ENCODE data around the gene PYY. TPM values are rescaled to one million over a fixed set of nuclear protein-coding genes. Genes with fewer than 3 reads are reported as not detected.

Gene PYY
- total and polyA plus RNA-seq, 4 donors, result 0.20 to 1.1 TPM; not detected in 2

DNA sequence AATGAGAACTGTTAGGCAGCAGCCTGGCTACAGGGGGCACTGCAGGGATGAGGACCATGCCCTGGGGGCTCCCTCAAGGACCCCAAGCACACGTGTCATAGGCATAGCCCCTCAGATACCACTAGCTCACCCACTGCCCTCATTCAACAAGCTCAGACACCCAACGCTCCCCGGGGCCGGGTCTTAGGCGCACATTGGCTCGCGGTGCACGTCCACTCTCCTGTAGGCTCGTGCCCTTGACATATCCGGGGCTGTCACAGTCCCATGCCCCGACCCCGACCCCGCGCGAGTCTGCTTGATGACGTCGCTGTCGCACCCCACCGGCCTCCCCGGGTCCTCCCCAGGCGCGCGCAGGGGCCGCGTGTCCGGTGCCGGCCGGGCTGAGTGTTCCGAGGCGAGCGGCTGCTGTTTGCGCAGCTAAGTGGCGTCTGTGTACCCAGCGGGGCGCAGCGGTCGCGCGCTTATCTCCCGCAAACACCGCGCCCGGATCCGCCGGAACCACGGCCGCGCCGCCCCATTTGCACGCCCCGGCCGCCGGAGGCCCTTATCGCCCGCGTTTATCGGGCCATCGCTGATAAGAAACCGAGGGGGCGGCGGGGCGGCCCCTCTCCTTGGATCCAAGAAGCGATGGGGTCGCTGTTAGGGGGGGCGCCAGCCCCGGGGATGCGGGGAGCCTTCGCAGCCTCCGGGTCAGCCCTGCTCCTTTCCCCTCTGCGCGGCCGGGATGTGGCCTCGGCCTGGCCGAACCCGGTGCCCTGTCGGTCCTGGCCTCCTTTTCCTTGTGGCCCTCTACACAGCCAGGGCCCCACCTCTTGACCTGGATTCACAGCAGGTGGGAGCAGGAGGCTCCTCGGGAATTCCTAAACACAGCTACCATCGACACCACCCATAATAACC, 30.0 kb upstream of the PYY start:
- H3K4me1 ChIP-seq (ENCODE audit: control insufficient read depth in 1 of 2, insufficient read depth in 2 of 2, low read length in 2 of 2), result no peaks in the 10 kb centered on the region
- H3K9me3 ChIP-seq (ENCODE audit: control insufficient read depth, low read length), result no peaks in the 10 kb centered on the region
- intact Hi-C loops (cut with DNase I), result no loop called here
- no peak overlapping the region for H3K27ac ChIP-seq (ENCODE audit: low read depth in 1 of 2, low read length in 2 of 2)
- 2 to 3% methylated on average over 68 to 78 of the region's 78 CpGs for WGBS, 2 donors
- DNase-seq (peak in 1 of 2 donors; percentile 78), ATAC-seq (ENCODE audit: low FRiP score) (peak; percentile 56)
- peak overlapping the region in 1 of 2 donors; percentile 30 for H3K4me3 ChIP-seq (ENCODE audit: low read length in 2 of 2)
- H3K27me3 ChIP-seq (ENCODE audit: control insufficient read depth in 1 of 2, insufficient read depth in 2 of 2, low read length in 1 of 2), result no peaks in the 10 kb centered on the region
- no peaks in the 10 kb centered on the region for H3K36me3 ChIP-seq (ENCODE audit: control insufficient read depth in 1 of 2, insufficient read depth in 2 of 2, low read length in 1 of 2)

DNA sequence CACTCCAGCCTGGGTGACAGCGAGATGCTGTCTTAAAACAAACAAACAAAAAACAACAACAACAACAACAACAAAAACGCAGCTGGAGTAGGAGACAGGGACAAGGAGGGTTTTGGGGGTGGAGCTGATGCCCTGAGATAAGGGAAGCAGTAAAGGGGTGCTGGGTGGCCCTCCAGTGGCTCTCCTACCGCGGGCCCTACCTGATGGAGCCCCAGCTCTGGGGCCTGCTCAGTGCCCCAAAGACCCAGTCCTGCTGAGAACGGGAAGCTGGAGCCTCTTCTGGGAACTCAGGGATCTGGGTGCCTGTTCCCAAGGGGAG, 29.4 kb upstream of the PYY start:
- Histone ChIP-seq H3K36me3 (ENCODE audit: control insufficient read depth in 1 of 2, insufficient read depth in 2 of 2, low read length in 1 of 2) (no peaks in the 10 kb centered on the region), H3K27ac (ENCODE audit: low read depth in 1 of 2, low read length in 2 of 2) (no peak overlapping the region), H3K27me3 (ENCODE audit: control insufficient read depth in 1 of 2, insufficient read depth in 2 of 2, low read length in 1 of 2) (no peaks in the 10 kb centered on the region), H3K9me3 (ENCODE audit: control insufficient read depth, low read length) (no peaks in the 10 kb centered on the region), H3K4me1 (ENCODE audit: control insufficient read depth in 1 of 2, insufficient read depth in 2 of 2, low read length in 2 of 2) (no peaks in the 10 kb centered on the region), H3K4me3 (ENCODE audit: low read length in 2 of 2) (no peak overlapping the region)
- ATAC-seq (ENCODE audit: low FRiP score) (peak; percentile 22), DNase-seq (no peak)
- WGBS, 2 donors, result 20 to 26% methylated on average over 5 of the region's 5 CpGs
- intact Hi-C loops (cut with DNase I), result no loop called here

DNA sequence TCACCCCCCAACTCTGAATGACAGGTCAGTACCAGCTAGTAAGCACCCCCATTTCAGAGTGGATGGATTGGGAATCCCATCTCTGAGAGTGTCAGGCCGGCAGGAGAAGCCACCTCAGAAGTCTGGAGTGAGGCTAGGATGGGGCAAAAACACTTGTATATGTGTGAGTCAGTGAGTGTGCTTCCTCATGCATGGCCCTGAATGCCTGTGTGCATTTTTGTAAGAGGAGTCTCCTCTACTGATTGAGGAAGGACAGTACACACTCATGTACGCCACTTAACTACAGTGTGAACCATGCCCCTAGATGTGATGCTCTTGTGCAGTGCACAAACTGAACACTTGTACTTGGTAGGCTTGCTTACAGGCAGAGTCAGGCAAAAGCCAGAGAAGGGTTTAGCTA, 28.4 kb upstream of the PYY start:
- no peak for DNase-seq
- Histone ChIP-seq H3K27ac (ENCODE audit: low read depth in 1 of 2, low read length in 2 of 2) (no peak overlapping the region), H3K36me3 (ENCODE audit: control insufficient read depth in 1 of 2, insufficient read depth in 2 of 2, low read length in 1 of 2) (no peaks in the 10 kb centered on the region), H3K9me3 (ENCODE audit: control insufficient read depth, low read length) (no peaks in the 10 kb centered on the region), H3K4me1 (ENCODE audit: control insufficient read depth in 1 of 2, insufficient read depth in 2 of 2, low read length in 2 of 2) (no peaks in the 10 kb centered on the region), H3K4me3 (ENCODE audit: low read length in 2 of 2) (no peak overlapping the region), H3K27me3 (ENCODE audit: control insufficient read depth in 1 of 2, insufficient read depth in 2 of 2, low read length in 1 of 2) (no peaks in the 10 kb centered on the region)
- ATAC-seq (ENCODE audit: low FRiP score), result no peak
- WGBS, 2 donors, result 85 to 87% methylated on average over 2 of the region's 2 CpGs
- intact Hi-C loops (cut with DNase I), result no loop called here

DNA sequence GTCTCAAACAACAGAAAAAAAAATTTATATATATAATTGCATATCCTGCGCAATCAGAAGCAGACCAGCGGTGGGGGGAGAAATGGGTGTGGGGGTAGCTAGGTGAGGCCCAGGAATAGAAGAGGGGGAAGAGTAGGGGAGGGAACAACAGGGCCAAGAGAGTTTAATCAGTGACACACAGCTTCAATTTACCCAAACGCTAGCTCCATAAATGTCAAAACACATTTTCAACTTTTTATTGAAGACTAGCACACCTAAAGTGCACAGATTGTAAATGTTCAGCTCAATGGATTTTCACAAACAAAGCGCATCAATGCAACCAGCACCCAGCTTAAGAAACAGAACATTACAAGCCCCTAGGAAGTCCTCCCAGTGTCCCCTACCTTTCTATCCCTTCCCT, 25.9 kb upstream of the PYY start:
- DNase-seq (no peak), ATAC-seq (ENCODE audit: low FRiP score) (no peak)
- no peaks in the 10 kb centered on the region for H3K9me3 ChIP-seq (ENCODE audit: control insufficient read depth, low read length)
- no peaks in the 10 kb centered on the region for H3K27me3 ChIP-seq (ENCODE audit: control insufficient read depth in 1 of 2, insufficient read depth in 2 of 2, low read length in 1 of 2)
- 85 to 89% methylated on average over 4 of the region's 4 CpGs for WGBS, 2 donors
- no peaks in the 10 kb centered on the region for H3K4me1 ChIP-seq (ENCODE audit: control insufficient read depth in 1 of 2, insufficient read depth in 2 of 2, low read length in 2 of 2)
- H3K4me3 ChIP-seq (ENCODE audit: low read length in 2 of 2), result no peak overlapping the region
- H3K36me3 ChIP-seq (ENCODE audit: control insufficient read depth in 1 of 2, insufficient read depth in 2 of 2, low read length in 1 of 2), result no peaks in the 10 kb centered on the region
- H3K27ac ChIP-seq (ENCODE audit: low read depth in 1 of 2, low read length in 2 of 2), result no peak overlapping the region
- intact Hi-C loops (cut with DNase I), result no loop called here

DNA sequence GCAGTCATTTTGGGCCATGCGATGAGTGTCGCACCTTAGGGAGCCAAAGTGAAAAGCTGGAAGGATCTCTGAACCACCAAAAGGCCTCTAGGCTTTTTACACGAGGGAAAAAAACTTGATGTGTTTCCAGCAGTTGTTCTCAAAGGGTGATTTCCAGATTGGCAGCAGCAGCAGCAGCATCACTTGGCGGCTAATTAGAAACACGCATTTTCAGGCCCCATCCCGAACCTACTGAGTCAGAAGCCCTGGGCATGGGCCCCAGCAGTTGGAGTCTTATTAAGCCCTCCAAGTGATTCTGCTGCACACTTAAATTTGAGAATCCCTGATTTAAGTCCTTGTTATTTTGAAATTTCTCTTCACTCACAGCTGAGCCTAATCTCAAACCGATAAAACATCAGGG, 25.3 kb upstream of the PYY start:
- H3K27ac ChIP-seq (ENCODE audit: low read depth in 1 of 2, low read length in 2 of 2), result no peak overlapping the region
- H3K9me3 ChIP-seq (ENCODE audit: control insufficient read depth, low read length), result no peaks in the 10 kb centered on the region
- H3K4me3 ChIP-seq (ENCODE audit: low read length in 2 of 2), result no peak overlapping the region
- ATAC-seq (ENCODE audit: low FRiP score), result no peak
- intact Hi-C loops (cut with DNase I), result no loop called here
- no peaks in the 10 kb centered on the region for H3K4me1 ChIP-seq (ENCODE audit: control insufficient read depth in 1 of 2, insufficient read depth in 2 of 2, low read length in 2 of 2)
- DNase-seq, result no peak
- H3K27me3 ChIP-seq (ENCODE audit: control insufficient read depth in 1 of 2, insufficient read depth in 2 of 2, low read length in 1 of 2), result no peaks in the 10 kb centered on the region
- no peaks in the 10 kb centered on the region for H3K36me3 ChIP-seq (ENCODE audit: control insufficient read depth in 1 of 2, insufficient read depth in 2 of 2, low read length in 1 of 2)
- WGBS, 2 donors, result 75 to 77% methylated on average over 7 of the region's 7 CpGs

DNA sequence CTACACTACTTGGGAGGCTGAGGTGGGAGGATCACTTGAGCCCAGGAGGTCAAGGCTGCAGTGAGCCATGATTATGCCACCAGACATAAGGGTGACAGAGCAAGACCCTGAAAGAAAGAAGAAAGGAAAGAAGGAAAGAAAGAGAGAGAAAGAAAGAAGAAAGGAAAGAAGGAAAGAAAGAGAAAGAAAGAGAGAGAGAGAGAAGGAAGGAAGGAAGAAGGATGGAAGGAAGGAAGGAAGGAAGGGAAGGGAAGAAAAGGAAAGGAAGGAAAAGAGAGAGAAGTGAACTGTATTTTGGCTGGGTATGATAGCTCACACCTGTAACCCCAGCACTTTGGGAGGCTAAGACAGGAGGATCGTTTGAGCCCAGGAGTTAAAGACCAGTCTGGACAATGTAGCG, 24.3 kb upstream of the PYY start:
- no peaks in the 10 kb centered on the region for H3K27me3 ChIP-seq (ENCODE audit: control insufficient read depth in 1 of 2, insufficient read depth in 2 of 2, low read length in 1 of 2)
- H3K4me1 ChIP-seq (ENCODE audit: control insufficient read depth in 1 of 2, insufficient read depth in 2 of 2, low read length in 2 of 2), result no peaks in the 10 kb centered on the region
- DNase-seq (no peak), ATAC-seq (ENCODE audit: low FRiP score) (no peak)
- H3K9me3 ChIP-seq (ENCODE audit: control insufficient read depth, low read length), result no peaks in the 10 kb centered on the region
- no peaks in the 10 kb centered on the region for H3K36me3 ChIP-seq (ENCODE audit: control insufficient read depth in 1 of 2, insufficient read depth in 2 of 2, low read length in 1 of 2)
- H3K4me3 ChIP-seq (ENCODE audit: low read length in 2 of 2), result no peak overlapping the region
- no peak overlapping the region for H3K27ac ChIP-seq (ENCODE audit: low read depth in 1 of 2, low read length in 2 of 2)
- intact Hi-C loops (cut with DNase I), result no loop called here
- 73 to 75% methylated on average over 2 of the region's 2 CpGs for WGBS, 2 donors

DNA sequence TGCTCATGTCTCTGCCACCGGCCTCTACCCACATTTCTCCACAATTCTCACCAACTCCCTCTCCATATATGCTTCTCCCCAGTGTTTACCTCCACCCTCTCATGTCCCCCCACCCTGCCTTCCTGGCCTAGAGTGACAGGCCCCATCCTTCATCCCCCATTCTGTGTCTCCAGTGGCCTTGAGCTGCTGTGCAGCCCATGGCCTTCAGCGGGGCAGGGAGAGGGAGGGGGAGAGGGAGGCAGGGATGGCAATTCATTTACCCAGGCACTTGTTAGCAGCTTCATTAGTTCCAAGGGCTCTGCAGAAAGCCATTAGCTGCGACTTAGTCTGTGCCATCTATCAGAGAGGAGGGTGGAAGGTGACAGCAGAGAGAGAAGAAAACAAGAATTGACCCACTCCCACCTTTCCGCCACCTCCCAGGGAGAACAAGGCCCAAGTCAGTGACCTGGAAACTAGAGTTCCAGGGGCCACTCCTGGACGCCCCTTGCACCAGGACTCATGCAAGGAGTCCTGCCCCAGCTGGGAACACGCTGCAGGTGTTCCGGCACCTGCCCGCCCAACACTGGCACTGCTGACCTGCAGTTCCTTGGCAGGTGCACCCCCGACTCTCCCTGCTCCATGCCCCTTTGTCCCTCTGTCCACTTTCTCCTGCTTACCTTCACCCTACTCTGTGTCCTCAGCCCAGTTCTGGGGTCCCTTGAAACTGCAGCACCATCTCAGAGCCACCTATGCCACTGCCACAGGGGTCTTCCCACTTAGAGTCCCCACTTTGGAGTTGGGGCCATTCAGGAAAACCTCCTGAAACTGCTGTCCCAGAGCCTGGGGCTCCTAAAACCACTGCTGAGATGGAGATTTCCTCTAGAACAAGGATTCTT, 23.5 kb upstream of the PYY start:
- Histone ChIP-seq H3K4me3 (ENCODE audit: low read length in 2 of 2) (no peak overlapping the region), H3K4me1 (ENCODE audit: control insufficient read depth in 1 of 2, insufficient read depth in 2 of 2, low read length in 2 of 2) (no peaks in the 10 kb centered on the region), H3K27me3 (ENCODE audit: control insufficient read depth in 1 of 2, insufficient read depth in 2 of 2, low read length in 1 of 2) (no peaks in the 10 kb centered on the region), H3K36me3 (ENCODE audit: control insufficient read depth in 1 of 2, insufficient read depth in 2 of 2, low read length in 1 of 2) (no peaks in the 10 kb centered on the region), H3K27ac (ENCODE audit: low read depth in 1 of 2, low read length in 2 of 2) (no peak overlapping the region), H3K9me3 (ENCODE audit: control insufficient read depth, low read length) (no peaks in the 10 kb centered on the region)
- ATAC-seq (ENCODE audit: low FRiP score), result no peak
- DNase-seq, result no peak
- intact Hi-C loops (cut with DNase I), result no loop called here
- 73 to 77% methylated on average over 8 to 9 of the region's 9 CpGs for WGBS, 2 donors

DNA sequence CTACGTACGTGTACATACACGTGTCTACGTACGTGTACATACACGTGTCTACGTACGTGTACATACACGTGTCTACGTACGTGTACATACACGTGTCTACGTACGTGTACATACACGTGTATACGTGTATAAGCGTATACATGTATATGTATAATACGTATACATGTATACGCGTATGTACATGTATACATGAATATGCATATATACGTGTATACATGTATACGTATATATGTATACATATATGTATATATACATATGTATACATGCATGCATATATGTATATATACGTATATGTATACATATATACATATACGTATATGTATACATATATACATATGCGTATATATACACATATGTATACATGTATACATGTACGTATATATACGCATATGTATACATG, 22.2 kb upstream of the PYY start:
- no peak overlapping the region for H3K27ac ChIP-seq (ENCODE audit: low read depth in 1 of 2, low read length in 2 of 2)
- H3K27me3 ChIP-seq (ENCODE audit: control insufficient read depth in 1 of 2, insufficient read depth in 2 of 2, low read length in 1 of 2), result no peaks in the 10 kb centered on the region
- intact Hi-C loops (cut with DNase I), result no loop called here
- DNase-seq, result no peak
- H3K9me3 ChIP-seq (ENCODE audit: control insufficient read depth, low read length), result no peaks in the 10 kb centered on the region
- no peak overlapping the region for H3K4me3 ChIP-seq (ENCODE audit: low read length in 2 of 2)
- H3K4me1 ChIP-seq (ENCODE audit: control insufficient read depth in 1 of 2, insufficient read depth in 2 of 2, low read length in 2 of 2), result no peaks in the 10 kb centered on the region
- ATAC-seq (ENCODE audit: low FRiP score), result no peak
- WGBS, 2 donors, result 88% methylated on average over 19 to 22 of the region's 27 CpGs
- H3K36me3 ChIP-seq (ENCODE audit: control insufficient read depth in 1 of 2, insufficient read depth in 2 of 2, low read length in 1 of 2), result no peaks in the 10 kb centered on the region
